OCI-LY3 (cell line): ENCODE data around the gene CERS6.

Experiments used
- CTCF ChIP-seq: fragments of 200-600, 300-600 bp; sonication (generic); IDR thresholded peaks from 2 replicates; pipeline ENCODE4 v1.5.1; 2014; ENCODE audit warnings: antibody characterized with exemption, low read length, low read depth
- EZH2phosphoT487 ChIP-seq: fragments of 200-600 bp; shearing (Covaris generic); IDR thresholded peaks from 2 replicates; pipeline ENCODE4 v1.6.1; 2018; ENCODE audit warnings: antibody characterized with exemption, mixed run types, low read depth

GRCh38 chr2:168517816-168518215 lies 61.7 kb downstream of the CERS6 start:
- TF ChIP-seq CTCF (no peak), EZH2phosphoT487 (no peak)
